IMR-90 (cell line): ENCODE results near the gene EFCAB3. TPM values are rescaled to one million over a fixed set of nuclear protein-coding genes. Genes with fewer than 3 reads are reported as not detected.

Experiments used
- ATAC-seq: fragments of 200-7000 bp; cut with Tn5 transposase; 2 replicates; pipeline ENCODE4 v1.9.1; 2020; ENCODE audit warnings: low read depth, mild to moderate bottlenecking, moderate library complexity
- BruUV-seq: library from RNA; stranded (reverse); fragments of 400-500 nt; replicated peaks from 2 replicates; lab custom pipeline; 2021; lab: Mats Ljungman, UMichigan
- CTCF ChIA-PET: fragments of 300-600 bp; formaldehyde crosslinking; extraction: SDS; loops from one replicate; lab custom pipeline; 2021; ENCODE audit warnings: antibody characterized with exemption; lab: Yijun Ruan, JAX
- POLR2A ChIA-PET: fragments of 300-600 bp; sonication (Branson Sonifier 250); formaldehyde crosslinking; loops from one replicate; lab custom pipeline; 2022; ENCODE audit warnings: antibody characterized with exemption; ENCODE audit not compliant: unreplicated experiment; lab: Charles Lee
- DNase-seq: peaks from one replicate; pipeline ENCODE4 v3.0.0; 2013
- H2AFZ ChIP-seq: replicated peaks from 2 replicates; pipeline ENCODE3; 2013; ENCODE audit warnings: low read length, mild to moderate bottlenecking; ENCODE audit not compliant: poor library complexity
- H2AK5ac ChIP-seq: 2 replicates; pipeline ENCODE4 v1.6.1; 2013; ENCODE audit warnings: low read depth, low read length, inconsistent platforms
- H2AK9ac ChIP-seq: replicated peaks from 2 replicates; pipeline ENCODE3; 2013; ENCODE audit warnings: mild to moderate bottlenecking, low read depth, low read length, moderate library complexity; ENCODE audit not compliant: poor library complexity
- H2BK120ac ChIP-seq: 2 replicates; pipeline ENCODE4 v1.6.1; 2013; ENCODE audit warnings: low read depth, low read length, inconsistent platforms
- H2BK15ac ChIP-seq: 3 replicates; pipeline ENCODE4 v1.6.1; 2013; ENCODE audit warnings: low read depth, low read length, inconsistent platforms
- H2BK20ac ChIP-seq: 2 replicates; pipeline ENCODE4 v1.6.1; 2013; ENCODE audit warnings: low read depth, mild to moderate bottlenecking, inconsistent platforms, low read length, moderate library complexity
- H2BK5ac ChIP-seq: 2 replicates; pipeline ENCODE4 v1.6.1; 2013; ENCODE audit warnings: mild to moderate bottlenecking, low read depth, low read length, inconsistent platforms; ENCODE audit not compliant: poor library complexity, severe bottlenecking
- H3K14ac ChIP-seq: replicated peaks from 2 replicates; pipeline ENCODE4 v1.6.1; 2013; ENCODE audit warnings: low read depth, low read length, inconsistent platforms
- H3K18ac ChIP-seq: 2 replicates; pipeline ENCODE4 v1.6.1; 2013; ENCODE audit warnings: low read depth, low read length, control low read depth
- H3K23ac ChIP-seq: 2 replicates; pipeline ENCODE4 v1.6.1; 2013; ENCODE audit warnings: low read depth, low read length, inconsistent platforms
- H3K27ac ChIP-seq: 2 replicates; pipeline ENCODE4 v1.5.1; 2013; ENCODE audit warnings: mild to moderate bottlenecking, control low read depth, low read length; ENCODE audit not compliant: insufficient read depth
- H3K27me3 ChIP-seq: 2 replicates; pipeline ENCODE4 v1.6.1; 2013; ENCODE audit warnings: low read length; ENCODE audit not compliant: control insufficient read depth, insufficient read depth
- H3K36me3 ChIP-seq: 2 replicates; pipeline ENCODE4 v1.6.1; 2013; ENCODE audit warnings: low read length, mixed read lengths; ENCODE audit not compliant: control insufficient read depth, insufficient read depth
- H3K4ac ChIP-seq: 2 replicates; pipeline ENCODE4 v1.6.1; 2013; ENCODE audit warnings: low read depth, low read length, inconsistent platforms
- H3K4me1 ChIP-seq: 2 replicates; pipeline ENCODE4 v1.6.1; 2013; ENCODE audit warnings: low read length, mixed read lengths; ENCODE audit not compliant: control insufficient read depth, insufficient read depth
- H3K4me2 ChIP-seq: 2 replicates; pipeline ENCODE4 v1.6.1; 2013; ENCODE audit warnings: low read depth, mild to moderate bottlenecking, control low read depth, low read length, moderate library complexity
- H3K4me3 ChIP-seq: 2 replicates; pipeline ENCODE4 v1.5.1; 2013; ENCODE audit warnings: low read depth, mild to moderate bottlenecking, control low read depth, low read length, moderate library complexity; ENCODE audit not compliant: insufficient read depth
- H3K56ac ChIP-seq: 2 replicates; pipeline ENCODE4 v1.6.1; 2013; ENCODE audit warnings: low read length, inconsistent platforms; ENCODE audit not compliant: insufficient read depth; ENCODE audit errors: extremely low read depth
- H3K79me1 ChIP-seq, 2 experiments: 2 replicates each; pipeline ENCODE4 v1.6.1; 2013; ENCODE audit warnings: low read length in 2 of 2, inconsistent platforms in 1 of 2, low read depth in 1 of 2
- H3K9ac ChIP-seq: 2 replicates; pipeline ENCODE4 v1.6.1; 2013; ENCODE audit warnings: low read depth, low read length, control low read depth
- H3K9me1 ChIP-seq: 2 replicates; pipeline ENCODE4 v1.6.1; 2013; ENCODE audit warnings: low read length, inconsistent platforms; ENCODE audit not compliant: insufficient read depth
- H3K9me3 ChIP-seq: 2 replicates; pipeline ENCODE4 v1.6.1; 2013; ENCODE audit warnings: low read length; ENCODE audit not compliant: control insufficient read depth, insufficient read depth
- H4K20me1 ChIP-seq: 2 replicates; pipeline ENCODE4 v1.6.1; 2013; ENCODE audit warnings: low read length, inconsistent platforms; ENCODE audit not compliant: insufficient read depth
- H4K5ac ChIP-seq: 2 replicates; pipeline ENCODE4 v1.6.1; 2013; ENCODE audit warnings: mild to moderate bottlenecking, low read depth, low read length, control low read depth
- H4K8ac ChIP-seq, 2 experiments: 2 replicates each; pipeline ENCODE4 v1.6.1; 2013; ENCODE audit warnings: low read depth in 2 of 2, low read length in 2 of 2, control low read depth in 1 of 2, inconsistent platforms in 1 of 2
- H4K91ac ChIP-seq: 2 replicates; pipeline ENCODE4 v1.6.1; 2013; ENCODE audit warnings: low read depth, low read length, inconsistent platforms; ENCODE audit not compliant: insufficient read depth
- BHLHE40 ChIP-seq: fragments of 150-350 bp; IDR thresholded peaks from 2 replicates; pipeline ENCODE4 v1.6.1; 2016; ENCODE audit warnings: mild to moderate bottlenecking, low read depth, low read length
- CEBPB ChIP-seq: IDR thresholded peaks from 2 replicates; pipeline ENCODE4 v1.6.1; 2012; ENCODE audit warnings: low read depth, low read length, improper control_type of control experiment
- CHD1 ChIP-seq: IDR thresholded peaks from 2 replicates; pipeline ENCODE4 v1.6.1; 2012; ENCODE audit warnings: low read depth, low read length, improper control_type of control experiment
- ELK1 ChIP-seq: fragments of 150-350 bp; IDR thresholded peaks from 2 replicates; pipeline ENCODE4 v1.6.1; 2016; ENCODE audit warnings: low read depth, mild to moderate bottlenecking, low read length, moderate library complexity, borderline replicate concordance
- FOS ChIP-seq: fragments of 150-350 bp; IDR thresholded peaks from 2 replicates; pipeline ENCODE4 v1.6.1; 2016; ENCODE audit warnings: low read depth, low read length
- MAFK ChIP-seq: IDR thresholded peaks from 2 replicates; pipeline ENCODE4 v1.6.1; 2012; ENCODE audit warnings: low read depth, low read length, improper control_type of control experiment
- MXI1 ChIP-seq: IDR thresholded peaks from 2 replicates; pipeline ENCODE4 v1.6.1; 2012; ENCODE audit warnings: low read depth, mild to moderate bottlenecking, low read length, moderate library complexity, borderline replicate concordance
- NFE2L2 ChIP-seq: fragments of 150-350 bp; IDR thresholded peaks from 2 replicates; pipeline ENCODE4 v1.6.1; 2016; ENCODE audit warnings: low read depth, mild to moderate bottlenecking, low read length
- POLR2A ChIP-seq: IDR thresholded peaks from 2 replicates; pipeline ENCODE4 v1.6.1; 2012; ENCODE audit warnings: mild to moderate bottlenecking, low read depth, low read length
- RCOR1 ChIP-seq: IDR thresholded peaks from 2 replicates; pipeline ENCODE4 v1.6.1; 2012; ENCODE audit warnings: mild to moderate bottlenecking, low read length, improper control_type of control experiment; ENCODE audit not compliant: insufficient replicate concordance
- RFX5 ChIP-seq: IDR thresholded peaks from 2 replicates; pipeline ENCODE4 v1.8.0; 2012; ENCODE audit warnings: low read depth, mild to moderate bottlenecking, low read length, moderate library complexity
- SMC3 ChIP-seq: fragments of 150-350 bp; IDR thresholded peaks from 2 replicates; pipeline ENCODE4 v1.6.1; 2016; ENCODE audit warnings: low read depth, mild to moderate bottlenecking, antibody characterized with exemption, low read length, moderate library complexity
- USF2 ChIP-seq: fragments of 150-350 bp; IDR thresholded peaks from 2 replicates; pipeline ENCODE4 v1.6.1; 2017; ENCODE audit warnings: mild to moderate bottlenecking, antibody characterized with exemption, low read length, low read depth
- dilution Hi-C: fragments of 300-500 bp; cut with HindIII; formaldehyde crosslinking; loops from one replicate; pipeline ENCODE4 v1.14.3; 2018; ENCODE audit warnings: low sequenced_read_pairs; ENCODE audit not compliant: unreplicated experiment
- in situ Hi-C: fragments of 300-500 bp; cut with MboI; formaldehyde crosslinking; loops from 3 replicates; pipeline ENCODE4 v1.14.3; 2019; ENCODE audit warnings: low sequenced_read_pairs, inconsistent platforms, mixed read lengths
- intact Hi-C: fragments of 100-400 bp; cut with micrococcal nuclease; formaldehyde crosslinking; loops from 2 replicates; pipeline ENCODE4 v1.10.0; 2022
- polyA plus RNA-seq, 3 experiments: library from polyadenylated mRNA; depleted of rRNA; stranded (reverse); fragments of >200 nt; gene quantifications; 2 replicates each; pipeline ENCODE4 v1.2.3, GENCODE V29; 2012; ENCODE audit warnings: low replicate concordance in 1 of 3
- total RNA-seq: library from RNA; depleted of rRNA; stranded (reverse); fragments of >200 nt; gene quantifications from 2 replicates; pipeline ENCODE4 v1.2.3, GENCODE V29; 2012

EFCAB3 gene
- total and polyA plus RNA-seq, 2 of the 4 experiments (the other 2 are of a cell fraction) = not detected

GRCh38 chr17:62336527-62336926, 43.8 kb upstream of the EFCAB3 start:
- Histone ChIP-seq H4K91ac (no peak overlapping the region), H3K18ac (no peak overlapping the region), H3K23ac (no peak overlapping the region), H3K56ac (no peak overlapping the region), H3K9ac (no peak overlapping the region), H2AK5ac (no peak overlapping the region), H3K4me2 (no peak overlapping the region), H4K5ac (no peak overlapping the region), H4K8ac (no peak overlapping the region), H4K20me1 (no peaks in the 10 kb centered on the region), H3K4me1 (no peaks in the 10 kb centered on the region), H2AFZ (no peak overlapping the region), H3K9me1 (no peaks in the 10 kb centered on the region), H2AK9ac (no peak overlapping the region), H3K27ac (no peak overlapping the region), H2BK20ac (no peak overlapping the region), H3K4me3 (no peak overlapping the region), H3K79me1 (no peaks in the 10 kb centered on the region), H2BK5ac (no peak overlapping the region), H3K4ac (no peak overlapping the region), H3K36me3 (no peaks in the 10 kb centered on the region), H2BK120ac (no peak overlapping the region), H3K9me3 (peaks cover 2% of the 10 kb centered on the region; the same call in 1 of the 2 replicates), H3K27me3 (no peaks in the 10 kb centered on the region; the same call in 1 of the 2 replicates), H3K14ac (no peak overlapping the region), H2BK15ac (no peak overlapping the region)
- in situ Hi-C loops = no loop called here
- POLR2A ChIA-PET = no interaction called here
- no TSS peak for BruUV-seq
- TF ChIP-seq RCOR1 (no peak), MAFK (no peak), MXI1 (no peak), RFX5 (no peak), NFE2L2 (no peak), FOS (no peak), POLR2A (no peak), SMC3 (no peak), USF2 (no peak), BHLHE40 (no peak), ELK1 (no peak), CHD1 (no peak), CEBPB (no peak)
- CTCF ChIA-PET = no interaction called here
- no peak for DNase-seq
- intact Hi-C loops = no loop called here
- dilution Hi-C loops = no loop called here
- no peak for ATAC-seq
